Skeletal muscle satellite cell (primary cell): Measurements from ENCODE around the gene SLC12A8.

ENCODE experiments used
- H3K27me3 ChIP-seq: 2 replicates; pipeline ENCODE4 v1.7.0; 2013; ENCODE audit warnings: low read length; ENCODE audit not compliant: control insufficient read depth, insufficient read depth
- H3K36me3 ChIP-seq: 2 replicates; pipeline ENCODE4 v1.7.0; 2013; ENCODE audit warnings: mild to moderate bottlenecking, control low read depth, low read length; ENCODE audit not compliant: insufficient read depth
- H3K4me1 ChIP-seq: 2 replicates; pipeline ENCODE4 v1.7.0; 2013; ENCODE audit warnings: low read length; ENCODE audit not compliant: control insufficient read depth, insufficient read depth
- H3K4me2 ChIP-seq: 2 replicates; pipeline ENCODE4 v1.7.0; 2013; ENCODE audit warnings: mild to moderate bottlenecking, low read length
- H3K4me3 ChIP-seq: 2 replicates; pipeline ENCODE4 v1.7.0; 2013; ENCODE audit warnings: low read length
- H3K9ac ChIP-seq: 2 replicates; pipeline ENCODE4 v1.7.0; 2013; ENCODE audit warnings: mild to moderate bottlenecking, low read depth, low read length, moderate library complexity
- H3K9me3 ChIP-seq: replicated peaks from 2 replicates; pipeline ENCODE4 v1.7.0; 2013; ENCODE audit warnings: mild to moderate bottlenecking, control low read depth, low read length

Gene SLC12A8

DNA sequence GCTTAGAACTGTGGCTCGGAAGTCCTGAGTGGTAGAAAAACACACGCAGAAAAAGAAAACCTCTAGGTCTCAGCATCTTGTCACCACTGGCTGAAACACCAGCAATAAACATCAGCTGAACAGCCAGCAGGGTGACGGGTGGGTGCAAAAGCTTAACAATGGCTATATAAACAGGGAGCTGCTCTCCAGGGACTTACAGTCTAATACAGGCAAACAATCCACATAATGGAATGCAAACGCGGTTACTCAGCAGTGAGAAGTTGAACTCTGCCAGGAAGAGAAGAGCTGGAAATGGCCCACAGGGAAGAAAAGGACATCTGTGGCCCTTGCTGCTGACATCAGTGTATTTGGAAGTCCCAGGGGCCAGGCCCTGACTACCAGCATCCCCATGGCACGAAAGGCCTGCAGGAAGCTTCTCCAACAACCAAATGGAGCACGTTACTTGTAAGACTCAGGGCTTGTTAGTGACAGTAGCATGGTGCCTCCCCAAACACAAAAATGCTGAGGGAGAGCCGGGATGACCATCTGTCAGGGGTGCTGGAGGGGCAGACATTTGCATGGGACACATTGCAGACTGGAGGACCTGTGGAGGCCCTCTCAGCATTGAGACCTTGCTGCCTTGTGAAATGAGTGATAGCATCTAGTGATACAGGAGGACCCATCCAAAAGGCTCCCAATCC lies 159.8 kb downstream of the SLC12A8 start:
- Histone ChIP-seq H3K4me3 (peak overlapping the region; percentile 54), H3K4me2 (peak overlapping the region; percentile 87), H3K27me3 (no peaks in the 10 kb centered on the region), H3K4me1 (peaks cover 50% of the 10 kb centered on the region), H3K36me3 (no peaks in the 10 kb centered on the region), H3K9me3 (no peaks in the 10 kb centered on the region), H3K9ac (peak overlapping the region; percentile 87)

DNA sequence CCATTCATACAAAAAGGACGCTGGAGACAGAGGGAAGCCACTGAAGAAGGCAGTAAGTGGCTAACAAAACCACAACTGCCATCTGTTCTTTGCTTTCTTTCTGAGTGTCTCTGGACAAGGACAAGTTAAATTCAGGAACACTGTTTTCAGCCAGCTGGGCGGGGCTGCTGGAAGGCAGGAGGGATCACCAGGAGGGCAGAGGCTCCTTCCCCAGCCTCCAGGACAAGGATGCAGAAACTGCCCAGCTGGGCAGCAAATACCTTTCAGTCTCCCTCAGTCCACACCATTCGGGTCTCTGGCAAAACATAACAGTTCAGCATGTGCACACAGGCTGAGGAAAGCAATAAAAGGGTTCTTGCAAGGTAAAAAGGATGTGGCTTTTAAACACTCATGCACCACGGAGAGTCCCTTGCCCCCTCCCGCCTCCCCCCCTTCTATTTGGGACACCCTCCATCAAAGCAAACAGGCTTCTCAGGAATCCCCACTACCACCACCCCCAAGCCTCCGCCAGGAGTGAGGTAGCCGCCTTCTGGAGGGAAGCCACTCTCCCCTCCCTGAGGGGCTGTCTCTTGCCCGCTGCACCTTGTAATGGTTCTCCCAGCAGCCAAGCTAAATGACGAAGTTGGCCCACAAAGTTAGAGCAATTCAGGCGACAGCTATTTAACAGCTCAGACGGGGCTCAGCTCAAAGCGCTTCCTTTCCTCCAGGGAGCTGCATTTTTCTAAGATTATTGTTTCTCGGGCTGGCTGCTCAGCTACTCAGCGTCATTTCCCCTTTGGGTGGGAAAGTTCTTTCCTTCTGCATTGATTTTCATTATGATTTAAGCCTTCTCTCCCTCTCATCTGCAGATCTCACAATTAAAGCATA lies 160.6 kb downstream of the SLC12A8 start:
- Histone ChIP-seq H3K27me3 (no peaks in the 10 kb centered on the region), H3K36me3 (no peaks in the 10 kb centered on the region), H3K9me3 (no peaks in the 10 kb centered on the region), H3K9ac (peak overlapping the region; percentile 87), H3K4me3 (peak overlapping the region; percentile 54), H3K4me1 (peaks cover 43% of the 10 kb centered on the region), H3K4me2 (peak overlapping the region; percentile 87)

DNA sequence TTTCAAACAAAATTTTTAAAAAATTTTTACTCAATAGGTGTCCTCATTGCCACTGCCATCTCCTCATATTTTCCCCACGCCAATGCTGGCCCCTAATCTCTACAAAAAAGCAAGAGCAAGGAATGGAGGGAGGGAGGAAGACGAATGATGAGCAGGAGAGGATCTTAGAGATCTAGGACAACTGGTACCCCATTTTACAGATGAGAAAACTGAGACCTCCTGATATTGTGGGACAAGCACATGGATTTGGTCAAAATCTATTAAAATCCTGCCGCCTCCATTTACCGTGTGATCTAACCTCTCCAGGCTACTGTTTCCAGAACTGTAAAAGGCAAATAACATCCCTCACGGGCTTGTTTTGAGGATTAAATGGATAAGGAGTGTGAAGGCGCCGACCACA lies 161.3 kb downstream of the SLC12A8 start:
- Histone ChIP-seq H3K4me2 (peak overlapping the region; percentile 87), H3K36me3 (no peaks in the 10 kb centered on the region), H3K9ac (peak overlapping the region; percentile 87), H3K27me3 (no peaks in the 10 kb centered on the region), H3K4me3 (peak overlapping the region; percentile 54), H3K4me1 (peaks cover 35% of the 10 kb centered on the region), H3K9me3 (no peaks in the 10 kb centered on the region)

DNA sequence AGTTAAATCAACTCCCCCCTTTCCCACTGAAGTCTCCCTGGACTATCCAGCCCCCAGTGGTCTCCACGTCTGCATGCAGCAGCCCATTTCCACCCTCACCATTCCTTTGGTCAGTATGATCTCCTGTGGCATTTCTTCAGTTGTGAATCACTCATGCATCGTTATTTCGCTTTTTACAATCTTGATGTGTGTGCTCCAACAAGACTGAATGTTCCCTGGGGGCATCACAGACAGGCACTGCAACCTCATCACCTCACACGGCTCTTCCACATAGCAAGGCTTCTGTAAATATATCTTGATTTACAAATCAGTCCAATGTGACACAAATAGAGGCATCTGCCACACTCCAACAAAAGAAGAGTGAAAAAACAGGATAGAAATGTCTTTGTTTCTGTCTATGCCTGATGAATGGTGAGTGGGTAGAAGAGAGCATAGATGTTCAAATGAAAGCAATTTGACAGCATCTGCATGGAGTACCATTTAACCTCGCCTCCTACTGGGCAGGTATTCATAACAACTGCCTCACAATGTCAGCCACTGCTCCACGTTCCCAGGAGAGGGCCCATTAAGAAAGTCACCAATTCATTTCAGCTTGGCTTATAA lies 162.0 kb downstream of the SLC12A8 start:
- Histone ChIP-seq H3K4me2 (no peak overlapping the region), H3K9ac (no peak overlapping the region), H3K36me3 (no peaks in the 10 kb centered on the region), H3K9me3 (no peaks in the 10 kb centered on the region), H3K27me3 (no peaks in the 10 kb centered on the region), H3K4me1 (peaks cover 37% of the 10 kb centered on the region), H3K4me3 (no peak overlapping the region)

DNA sequence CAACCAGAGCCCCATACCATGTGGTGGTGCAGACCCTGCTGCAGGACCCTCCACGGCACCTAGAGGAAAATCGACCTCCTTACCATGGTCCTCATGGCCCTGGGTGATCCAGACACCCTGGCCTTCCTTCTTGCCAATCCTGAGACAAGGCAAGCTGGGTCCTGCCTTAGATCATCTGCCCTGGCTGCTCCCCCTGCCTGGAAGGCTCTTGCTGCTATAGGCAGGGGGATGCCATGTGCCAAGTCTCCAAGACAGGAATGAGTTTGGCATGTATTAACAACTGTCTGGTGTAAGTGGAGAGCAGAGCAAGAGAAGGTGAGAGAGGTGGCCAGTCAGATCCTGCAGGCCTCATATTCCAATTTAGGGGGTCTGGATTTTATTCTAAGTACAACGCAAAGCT lies 164.3 kb downstream of the SLC12A8 start:
- peaks cover 40% of the 10 kb centered on the region for H3K4me1 ChIP-seq
- H3K4me3 ChIP-seq = no peak overlapping the region
- H3K27me3 ChIP-seq = no peaks in the 10 kb centered on the region
- no peaks in the 10 kb centered on the region for H3K9me3 ChIP-seq
- H3K9ac ChIP-seq = no peak overlapping the region
- no peaks in the 10 kb centered on the region for H3K36me3 ChIP-seq
- H3K4me2 ChIP-seq = no peak overlapping the region

DNA sequence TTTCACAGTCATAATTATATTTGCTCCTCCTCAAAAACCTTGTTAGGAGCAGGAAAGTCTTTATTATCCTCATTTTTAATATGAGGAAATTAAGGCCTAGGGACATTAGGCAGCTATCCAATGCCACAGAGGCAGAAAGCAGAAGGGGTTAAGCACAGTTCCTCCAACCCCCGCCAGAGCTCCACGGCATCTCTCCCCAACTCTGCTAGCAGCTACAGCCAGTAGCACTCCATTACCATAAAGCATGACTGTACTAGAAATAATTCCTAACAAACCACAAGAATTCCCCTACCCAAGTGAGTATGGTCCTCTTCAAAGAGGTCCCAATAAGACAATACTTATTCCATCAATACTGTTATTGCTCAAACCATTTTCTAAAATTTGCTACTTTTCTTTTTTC lies 166.6 kb downstream of the SLC12A8 start:
- peaks cover 28% of the 10 kb centered on the region for H3K4me1 ChIP-seq

DNA sequence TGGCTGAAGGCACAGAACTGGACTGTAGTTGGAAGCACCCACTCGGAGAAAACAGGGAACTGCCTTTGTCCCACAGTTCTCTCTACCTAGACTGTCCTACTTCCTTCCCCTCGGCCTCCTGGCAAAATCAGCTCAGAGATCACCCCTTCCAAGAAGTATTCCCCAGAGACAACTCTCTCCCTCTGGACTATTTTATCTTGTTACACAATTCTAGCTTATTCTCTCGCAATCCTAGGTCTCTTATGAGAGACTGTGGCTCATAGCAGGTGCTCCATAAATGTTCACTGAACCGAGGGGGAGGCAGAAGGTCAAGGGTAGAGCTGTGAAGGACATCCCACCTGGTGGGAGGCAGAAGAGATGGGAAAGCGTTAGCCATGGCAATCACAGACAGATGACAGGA lies 167.4 kb downstream of the SLC12A8 start:
- Histone ChIP-seq H3K9me3 (no peaks in the 10 kb centered on the region), H3K36me3 (no peaks in the 10 kb centered on the region), H3K4me1 (peaks cover 29% of the 10 kb centered on the region), H3K9ac (no peak overlapping the region), H3K4me3 (no peak overlapping the region), H3K4me2 (no peak overlapping the region), H3K27me3 (no peaks in the 10 kb centered on the region)

More for the DNA sequence above, 166.6 kb downstream of the SLC12A8 start:
- H3K9ac ChIP-seq = no peak overlapping the region
- no peak overlapping the region for H3K4me3 ChIP-seq
- H3K9me3 ChIP-seq = no peaks in the 10 kb centered on the region
- no peaks in the 10 kb centered on the region for H3K36me3 ChIP-seq
- H3K4me2 ChIP-seq = peak overlapping the region; percentile 4
- H3K27me3 ChIP-seq = no peaks in the 10 kb centered on the region

DNA sequence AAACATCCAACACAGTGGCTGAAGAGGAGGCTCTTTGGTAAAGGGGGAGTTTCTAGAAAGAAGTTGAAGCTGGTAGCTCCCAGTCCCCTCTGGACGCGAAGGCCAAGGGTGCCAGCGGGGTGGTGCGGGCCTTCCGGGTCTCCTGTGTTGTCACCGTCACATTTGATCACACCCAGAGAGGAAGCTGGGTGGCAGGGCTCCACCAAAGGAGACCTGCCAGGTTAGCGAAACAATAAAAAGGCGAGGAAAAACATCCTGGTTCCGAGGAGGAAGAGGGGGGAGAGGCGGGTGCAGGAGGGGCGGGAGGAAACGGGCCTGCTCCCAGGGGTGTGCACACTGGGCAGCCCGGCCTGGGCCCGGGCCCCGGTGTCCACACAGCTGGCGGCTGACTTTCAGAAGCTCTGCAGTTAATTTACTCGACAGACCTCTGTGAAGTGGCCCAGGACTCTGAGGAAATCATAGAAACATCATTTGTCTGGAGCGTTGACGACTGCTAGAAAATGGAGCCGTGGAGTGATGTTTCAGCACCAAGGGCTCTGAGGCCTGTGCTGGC lies 168.9 kb downstream of the SLC12A8 start:
- no peaks in the 10 kb centered on the region for H3K27me3 ChIP-seq
- H3K9ac ChIP-seq = peak overlapping the region; percentile 61
- no peak overlapping the region for H3K4me3 ChIP-seq
- no peaks in the 10 kb centered on the region for H3K36me3 ChIP-seq
- H3K4me2 ChIP-seq = peak overlapping the region; percentile 71
- peaks cover 45% of the 10 kb centered on the region for H3K4me1 ChIP-seq
- H3K9me3 ChIP-seq = no peaks in the 10 kb centered on the region

DNA sequence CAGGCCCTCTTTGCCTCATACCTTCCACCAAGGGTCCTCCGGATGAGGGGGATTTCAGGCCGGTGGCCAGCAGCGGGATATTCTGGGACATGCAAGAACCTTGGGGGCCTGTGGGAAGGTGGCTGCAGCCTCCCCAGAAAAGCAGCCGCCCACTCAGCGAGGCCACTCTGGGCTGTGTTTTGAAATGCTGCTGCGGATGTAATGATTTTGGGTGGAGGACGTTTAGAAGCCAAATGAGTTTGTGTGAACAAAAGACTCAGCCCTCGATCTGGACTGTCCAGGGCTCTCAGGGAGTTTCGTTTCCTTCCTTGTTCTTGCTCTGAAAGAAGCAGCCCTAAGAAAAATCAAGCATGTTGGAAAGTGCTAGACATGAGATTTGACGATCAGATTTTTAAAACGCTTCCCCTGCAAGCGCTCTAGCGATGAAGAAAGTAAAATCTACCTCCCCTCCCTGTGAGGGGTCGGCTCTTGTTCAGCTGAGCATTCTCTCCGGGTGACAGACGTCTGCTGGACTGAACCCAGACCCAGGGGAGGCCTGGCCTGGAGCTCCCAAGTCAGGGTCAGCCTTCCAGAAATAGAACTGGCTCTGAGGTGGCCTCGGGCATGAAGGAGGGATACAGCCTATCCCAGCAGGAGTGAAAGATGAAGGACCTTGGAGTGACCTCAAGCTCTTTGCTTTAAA lies 169.7 kb downstream of the SLC12A8 start:
- Histone ChIP-seq H3K4me3 (peak overlapping the region; percentile 43), H3K9ac (peak overlapping the region; percentile 61), H3K4me1 (peaks cover 45% of the 10 kb centered on the region), H3K27me3 (no peaks in the 10 kb centered on the region), H3K36me3 (no peaks in the 10 kb centered on the region), H3K4me2 (peak overlapping the region; percentile 71), H3K9me3 (no peaks in the 10 kb centered on the region)

DNA sequence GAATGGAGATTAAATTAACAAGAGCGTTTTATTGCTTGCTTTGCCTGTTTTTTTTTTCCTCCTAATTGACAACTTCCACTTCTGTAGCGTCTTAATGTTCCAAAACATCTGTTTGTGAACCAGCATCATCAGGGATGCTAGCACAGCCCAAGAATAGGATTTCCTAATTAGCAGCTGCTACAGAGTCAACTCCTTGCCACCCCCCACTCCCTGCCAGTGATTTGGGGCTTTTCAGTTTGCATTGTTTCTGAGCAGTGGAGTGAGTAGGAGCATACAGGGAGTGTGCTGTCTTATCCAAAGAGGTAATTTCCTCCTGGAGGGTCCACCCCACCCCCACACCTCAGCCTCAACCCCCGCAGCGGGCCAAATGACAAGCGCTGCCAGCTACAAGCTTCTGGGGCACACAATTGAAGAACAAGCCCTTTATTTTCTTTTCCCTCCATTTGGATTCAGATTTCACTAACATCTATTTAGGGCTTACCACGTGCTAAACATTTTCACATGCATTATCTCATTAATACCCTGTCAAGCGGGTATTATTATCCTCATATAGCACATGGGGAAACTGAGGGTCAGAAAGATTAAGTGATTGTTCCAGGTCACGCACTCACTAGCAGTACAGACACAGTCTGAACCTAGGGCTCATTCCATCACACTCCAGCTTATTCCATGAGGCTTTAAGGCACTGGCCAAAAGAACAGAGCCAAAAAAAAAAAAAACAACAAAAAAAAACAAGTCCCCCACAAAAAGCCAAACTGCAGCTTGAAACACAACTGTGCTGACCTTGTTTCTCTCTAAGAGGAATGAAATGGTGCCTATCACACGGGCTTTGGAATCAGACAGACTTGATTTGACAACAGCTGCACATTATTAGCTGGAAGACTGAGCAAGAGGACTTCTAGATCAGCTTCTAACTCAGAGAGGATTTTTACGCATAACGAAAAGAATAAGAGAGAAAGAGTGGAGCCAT lies 173.1 kb downstream of the SLC12A8 start:
- Histone ChIP-seq H3K4me2 (peak overlapping the region; percentile 58), H3K27me3 (no peaks in the 10 kb centered on the region), H3K9me3 (no peaks in the 10 kb centered on the region), H3K36me3 (no peaks in the 10 kb centered on the region), H3K9ac (peak overlapping the region; percentile 4), H3K4me1 (peaks cover 36% of the 10 kb centered on the region), H3K4me3 (no peak overlapping the region)
